HepG2 (cell line): ENCODE results near the gene SIGLEC10. TPM values are rescaled to one million over a fixed set of nuclear protein-coding genes. Genes with fewer than 3 reads are reported as not detected.

Source experiments
- ATAC-seq: fragments of 200-7000 bp; cut with Tn5 transposase; 3 replicates; pipeline ENCODE4 v1.9.1; 2020; ENCODE audit warnings: mild to moderate bottlenecking, moderate library complexity
- BruUV-seq: library from RNA; stranded (reverse); fragments of 400-500 nt; replicated peaks from 2 replicates; lab custom pipeline; 2021; lab: Mats Ljungman, UMichigan
- CTCF ChIA-PET: fragments of 300-600 bp; formaldehyde crosslinking; extraction: SDS; loops from one replicate; lab custom pipeline; 2021; ENCODE audit warnings: low total read pairs, inconsistent platforms, low intra/inter-chr PET ratio; lab: Yijun Ruan, JAX
- POLR2A ChIA-PET: fragments of 350-600 bp; sonication (Branson Sonifier 250); formaldehyde crosslinking; loops from one replicate; lab custom pipeline; 2020; ENCODE audit warnings: antibody characterized with exemption, inconsistent platforms; lab: Yijun Ruan, JAX
- DNase-seq: peaks from one replicate; pipeline ENCODE4 v3.0.0-alpha.2; 2015; ENCODE audit warnings: low spot score
- FAIRE-seq: peaks from 3 replicates; lab custom pipeline; 2011; peaks lifted over from hg19 to GRCh38; lab: Jason Lieb, UNC
- H2AFZ ChIP-seq: one replicate; pipeline ENCODE4 v1.6.1; 2011; ENCODE audit warnings: low read length, inconsistent platforms
- H3K27ac ChIP-seq: fragments of 300-600 bp; 3 replicates; pipeline ENCODE4 v1.8.0; 2011; ENCODE audit warnings: mixed run types, mild to moderate bottlenecking, mixed read lengths, low read length, inconsistent platforms; ENCODE audit not compliant: insufficient read depth; ENCODE audit errors: extremely low read length
- H3K27me3 ChIP-seq, 2 experiments: fragments of 200-600 bp in 1 of 2; 2 replicates in 1 of 2; 3 replicates in 1 of 2; pipeline versions ENCODE4 v1.6.0 to v1.8.0; 2011; ENCODE audit warnings: low read length in 2 of 2, mild to moderate bottlenecking in 2 of 2, moderate library complexity in 2 of 2, inconsistent platforms in 1 of 2; ENCODE audit not compliant: insufficient read depth in 2 of 2, control insufficient read depth in 1 of 2
- H3K36me3 ChIP-seq, 2 experiments: fragments of 200-600 bp in 1 of 2; replicated peaks in 1 of 2; 2 replicates in 1 of 2; 3 replicates in 1 of 2; pipeline versions ENCODE4 v1.5.1 to v1.8.0; 2011; ENCODE audit warnings: low read length in 2 of 2, inconsistent platforms in 1 of 2; ENCODE audit not compliant: insufficient read depth in 2 of 2, control insufficient read depth in 1 of 2
- H3K4me1 ChIP-seq: 2 replicates; pipeline ENCODE4 v1.5.1; 2012; ENCODE audit warnings: low read length, inconsistent platforms; ENCODE audit not compliant: insufficient read depth
- H3K4me2 ChIP-seq: 2 replicates; pipeline ENCODE4 v1.6.0; 2011; ENCODE audit warnings: low read depth, low read length, inconsistent platforms
- H3K4me3 ChIP-seq, 3 experiments: fragments of 200-600 bp in 1 of 3; sonication (generic), shearing (Covaris generic) in 1 of 3; replicated peaks in 1 of 3; 2 replicates each; pipeline ENCODE4 v1.5.1; 2011 to 2016; ENCODE audit warnings: low read length in 3 of 3, inconsistent platforms in 2 of 3, low read depth in 2 of 3, mild to moderate bottlenecking in 2 of 3, control low read depth in 1 of 3, mixed read lengths in 1 of 3; ENCODE audit not compliant: insufficient read depth in 1 of 3
- H3K79me2 ChIP-seq: one replicate; pipeline ENCODE4 v1.6.1; 2011; ENCODE audit warnings: low read length, inconsistent platforms; ENCODE audit not compliant: insufficient read depth
- H3K9ac ChIP-seq: 2 replicates; pipeline ENCODE4 v1.6.0; 2011; ENCODE audit warnings: mild to moderate bottlenecking, low read depth, low read length, inconsistent platforms; ENCODE audit not compliant: insufficient read depth
- H3K9me3 ChIP-seq: 2 replicates; pipeline ENCODE4 v1.5.1; 2012; ENCODE audit warnings: mild to moderate bottlenecking, low read length
- H4K20me1 ChIP-seq: 2 replicates; pipeline ENCODE4 v1.6.0; 2011; ENCODE audit warnings: inconsistent platforms, mild to moderate bottlenecking, low read length, moderate library complexity; ENCODE audit not compliant: insufficient read depth
- ADNP ChIP-seq: sonication (generic); formaldehyde crosslinking; IDR thresholded peaks from 2 replicates; pipeline ENCODE4 v1.4.0; 2020; ENCODE audit warnings: missing genetic modification reagents
- ATF7 ChIP-seq, 2 experiments: fragments of 450-650 bp in 1 of 2; sonication (generic) in 1 of 2; formaldehyde crosslinking in 1 of 2; IDR thresholded peaks; 2 replicates each; pipeline versions ENCODE4 v1.4.0 to v1.6.1; 2016 to 2020; ENCODE audit warnings: antibody characterized with exemption in 1 of 2, mild to moderate bottlenecking in 1 of 2, missing genetic modification reagents in 1 of 2
- CSRNP2 ChIP-seq: sonication (generic); formaldehyde crosslinking; conservative IDR thresholded peaks from 2 replicates; pipeline ENCODE4 v1.8.0; 2022; ENCODE audit warnings: low read depth, missing genetic modification reagents
- CTCF ChIP-seq: sonication (generic); formaldehyde crosslinking; IDR thresholded peaks from 2 replicates; pipeline ENCODE4 v1.5.0; 2020; ENCODE audit warnings: mild to moderate bottlenecking, missing genetic modification reagents, moderate library complexity
- FOXA1 ChIP-seq, 2 experiments: fragments of 450-650 bp in 1 of 2; sonication (generic) in 1 of 2; formaldehyde crosslinking in 1 of 2; IDR thresholded peaks; 2 replicates each; pipeline versions ENCODE4 v1.4.0 to v1.6.1; 2016 to 2020; ENCODE audit warnings: missing genetic modification reagents in 1 of 2
- HCFC1 ChIP-seq: fragments of 150-350 bp; IDR thresholded peaks from 2 replicates; pipeline ENCODE4 v1.6.1; 2014; ENCODE audit warnings: low read depth, low read length
- HOXA7 ChIP-seq: sonication (generic); formaldehyde crosslinking; IDR thresholded peaks from 2 replicates; pipeline ENCODE4 v1.8.1; 2022; ENCODE audit warnings: mild to moderate bottlenecking, missing genetic modification reagents, moderate library complexity
- NR2C2 ChIP-seq: sonication (generic); formaldehyde crosslinking; IDR thresholded peaks from 2 replicates; pipeline ENCODE4 v1.4.0; 2020; ENCODE audit warnings: missing genetic modification reagents, mild to moderate bottlenecking, moderate library complexity, borderline replicate concordance
- PATZ1 ChIP-seq: sonication (generic); formaldehyde crosslinking; IDR thresholded peaks from 2 replicates; pipeline ENCODE4 v1.4.0; 2020; ENCODE audit warnings: missing genetic modification reagents
- RFX5 ChIP-seq: IDR thresholded peaks from 2 replicates; pipeline ENCODE4 v1.6.1; 2011; ENCODE audit warnings: low read depth, low read length, improper control_type of control experiment
- SP140L ChIP-seq: sonication (generic); formaldehyde crosslinking; IDR thresholded peaks from 2 replicates; pipeline ENCODE4 v1.4.0; 2020; ENCODE audit warnings: missing genetic modification reagents, borderline replicate concordance
- U2AF2 ChIP-seq: fragments of 200-400 bp; formaldehyde crosslinking; IDR thresholded peaks from 2 replicates; pipeline ENCODE4 v1.6.1; 2017; ENCODE audit warnings: low read depth, mild to moderate bottlenecking, low read length
- ZFP36L1 ChIP-seq: sonication (generic); formaldehyde crosslinking; IDR thresholded peaks from 2 replicates; pipeline ENCODE4 v1.8.0; 2022; ENCODE audit warnings: mild to moderate bottlenecking, missing genetic modification reagents, moderate library complexity
- ZNF17 ChIP-seq: sonication (generic); formaldehyde crosslinking; IDR thresholded peaks from 2 replicates; pipeline ENCODE4 v1.5.0; 2020; ENCODE audit warnings: mild to moderate bottlenecking, missing genetic modification reagents
- ZNF264 ChIP-seq: sonication (generic); formaldehyde crosslinking; IDR thresholded peaks from 2 replicates; pipeline ENCODE4 v1.4.0; 2020; ENCODE audit warnings: missing genetic modification reagents
- ZNF44 ChIP-seq: sonication (generic); formaldehyde crosslinking; IDR thresholded peaks from 2 replicates; pipeline ENCODE4 v1.5.1; 2020; ENCODE audit warnings: mild to moderate bottlenecking, missing genetic modification reagents
- ZNF558 ChIP-seq: sonication (generic); formaldehyde crosslinking; IDR thresholded peaks from 2 replicates; pipeline ENCODE4 v1.9.0; 2022; ENCODE audit warnings: mild to moderate bottlenecking, missing genetic modification reagents, borderline replicate concordance
- ZNF629 ChIP-seq: sonication (generic); formaldehyde crosslinking; conservative IDR thresholded peaks from 2 replicates; pipeline ENCODE4 v1.5.0; 2020; ENCODE audit warnings: missing genetic modification reagents
- ZSCAN25 ChIP-seq: sonication (generic); formaldehyde crosslinking; IDR thresholded peaks from 2 replicates; pipeline ENCODE4 v1.8.0; 2022; ENCODE audit warnings: mild to moderate bottlenecking, missing genetic modification reagents
- WGBS: methylation state at CpG from one replicate; pipeline ENCODE4 v1.1.6; 2017; ENCODE audit warnings: low lambda C conversion rate; 5-methylcytosine and 5-hydroxymethylcytosine counted together
- in situ Hi-C: cut with HindIII; loops from 2 replicates; pipeline ENCODE4 v1.10.0; 2017; ENCODE audit warnings: low pct_unique_long_range_greater_than_20kb; ENCODE audit not compliant: extremely low pct_ligation_motif_present
- intact Hi-C: fragments of 100-400 bp; cut with micrococcal nuclease; formaldehyde crosslinking; loops from one replicate; pipeline ENCODE4 v1.10.0; 2022; ENCODE audit not compliant: unreplicated experiment
- polyA plus RNA-seq, 8 experiments: library from polyadenylated mRNA; depleted of rRNA in 3 of 8; stranded (reverse) in 7 of 8; unstranded in 1 of 8; fragments of >200 nt; fragmentation: Illumina TruSeq in 4 of 8; extraction: Trizol in 4 of 8; gene quantifications; 2 replicates each; pipeline versions ENCODE4 v1.2.1 to v1.2.3, GENCODE V29; 2011 to 2016; ENCODE audit warnings: low read depth in 4 of 8, missing spikeins in 1 of 8, mixed read lengths in 1 of 8; ENCODE audit not compliant: insufficient read depth in 1 of 8
- total RNA-seq, 5 experiments: library from RNA; depleted of rRNA; stranded (reverse); fragments of >200 nt; fragmentation: Illumina TruSeq; extraction: Trizol; gene quantifications; 2 replicates each; pipeline ENCODE4 v1.2.3, GENCODE V29; 2016; ENCODE audit warnings: low read depth in 1 of 5

The SIGLEC10 gene
- total and polyA plus RNA-seq, 2 of the 13 experiments (the other 11 are each of a cell fraction or from before 2014, with no cell fraction given): not detected

- Histone ChIP-seq H3K4me3 (peak overlapping the region; percentile 41 to 62 (median 56); a peak in 5 of 6 replicates), H2AFZ (peak overlapping the region; percentile 62), H4K20me1 (no peaks in the 10 kb centered on the region), H3K9ac (peak overlapping the region; percentile 59), H3K4me2 (peak overlapping the region; percentile 73), H3K36me3 (no peaks in the 10 kb centered on the region), H3K27me3 (peaks cover 0 to 2% of the 10 kb centered on the region in 2 experiments; a peak in 1 of 5 replicates), H3K9me3 (no peaks in the 10 kb centered on the region), H3K79me2 (no peaks in the 10 kb centered on the region), H3K4me1 (peaks cover 52% of the 10 kb centered on the region), H3K27ac (peak overlapping the region; percentile 29)
- intact Hi-C loops (no loop called here), in situ Hi-C loops (no loop called here)
- 0% methylated on average over 4 of the region's 14 CpGs for WGBS
- DNase-seq (peak; percentile 37), FAIRE-seq (no peak), ATAC-seq (peak; percentile 84)
- BruUV-seq: no TSS peak
- ChIA-PET POLR2A (interaction anchor here (0.7 to 4.1 kb wide), 8 partner anchors 9 to 49 kb away, joined by 4 to 30 read pairs (median 7); partner anchors contain the start of genes ETFB and NKG7), CTCF (no interaction called here)
- TF ChIP-seq ZNF44: no peak
- TF ChIP-seq ZNF264 (CRISPR knock-in tag): no peak
- no peak for TF ChIP-seq ATF7 (IDR thresholded peaks at IDR 0.05)
- TF ChIP-seq ATF7 (CRISPR knock-in tag; IDR thresholded peaks at IDR 0.05): no peak
- no peak for TF ChIP-seq RFX5
- no peak for TF ChIP-seq ZNF558 (CRISPR knock-in tag)
- TF ChIP-seq HCFC1: no peak
- TF ChIP-seq PATZ1: peak; percentile 87
- TF ChIP-seq SP140L: no peak
- TF ChIP-seq ZFP36L1 (CRISPR knock-in tag): no peak
- no peak for TF ChIP-seq NR2C2 (CRISPR knock-in tag)
- no peak for TF ChIP-seq FOXA1 (IDR thresholded peaks at IDR 0.05)
- TF ChIP-seq FOXA1 (CRISPR knock-in tag; IDR thresholded peaks at IDR 0.05): no peak
- no peak for TF ChIP-seq HOXA7 (CRISPR knock-in tag)
- TF ChIP-seq U2AF2: no peak
- TF ChIP-seq ZNF17 (CRISPR knock-in tag): 0 out of 2 replicates have a peak, but pooled peaks have one; percentile 54
- no peak for TF ChIP-seq ZSCAN25
- no peak for TF ChIP-seq CSRNP2 (CRISPR knock-in tag)
- TF ChIP-seq ZNF629 (CRISPR knock-in tag): no peak
- TF ChIP-seq ADNP: no peak
- TF ChIP-seq CTCF (CRISPR knock-in tag): peak; percentile 44
These were observed 28.3 kb downstream of the SIGLEC10 start for GRCh38 chr19:51389143-51389542.
